ENCODE measurements around the gene CCT7.
A peak's percentile ranks its signal among the peaks of the same experiment; 100 is the strongest.

Gene CCT7

DNA sequence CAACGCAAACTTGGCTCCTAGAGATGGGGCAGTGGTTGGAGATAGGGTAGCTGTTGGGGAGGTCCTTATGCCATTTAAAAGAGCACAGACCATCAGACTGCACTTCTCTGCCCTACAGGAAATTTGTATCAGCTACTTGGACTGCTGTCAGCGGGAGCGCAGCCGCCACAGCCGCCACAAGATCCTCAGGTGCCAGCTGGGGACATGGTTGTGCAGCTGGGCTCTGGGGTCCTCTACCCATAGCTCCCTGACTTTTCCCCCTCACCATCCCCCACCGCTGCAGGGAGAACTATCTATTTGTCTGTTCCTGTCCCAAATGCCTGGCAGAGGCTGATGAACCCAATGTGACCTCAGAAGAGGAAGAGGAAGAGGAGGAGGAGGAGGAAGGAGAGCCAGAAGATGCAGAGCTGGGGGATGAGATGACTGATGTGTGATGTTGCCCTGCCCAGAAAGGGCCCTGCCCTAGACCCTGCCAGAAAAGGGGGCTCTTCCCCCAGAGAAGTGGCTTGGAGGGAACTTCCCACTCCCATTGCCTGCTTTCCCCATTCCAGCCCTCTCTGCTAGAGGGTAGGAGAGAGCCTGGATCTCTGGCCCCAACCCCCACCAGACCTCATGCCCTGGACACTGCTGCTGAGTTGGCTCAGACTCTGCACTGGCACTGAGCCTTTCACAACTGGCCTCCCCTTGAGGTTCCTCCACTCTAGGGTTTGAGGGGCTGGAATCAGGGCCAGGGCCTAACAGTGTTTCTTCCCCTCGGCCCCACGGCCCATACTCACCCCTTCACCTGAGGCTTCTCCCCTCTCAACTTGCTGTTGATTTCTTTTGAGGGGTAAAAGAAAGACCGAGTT, 8.4 kb upstream of the CCT7 start:
- DNase-seq (ENCODE audit: low spot score) = no peak

DNA sequence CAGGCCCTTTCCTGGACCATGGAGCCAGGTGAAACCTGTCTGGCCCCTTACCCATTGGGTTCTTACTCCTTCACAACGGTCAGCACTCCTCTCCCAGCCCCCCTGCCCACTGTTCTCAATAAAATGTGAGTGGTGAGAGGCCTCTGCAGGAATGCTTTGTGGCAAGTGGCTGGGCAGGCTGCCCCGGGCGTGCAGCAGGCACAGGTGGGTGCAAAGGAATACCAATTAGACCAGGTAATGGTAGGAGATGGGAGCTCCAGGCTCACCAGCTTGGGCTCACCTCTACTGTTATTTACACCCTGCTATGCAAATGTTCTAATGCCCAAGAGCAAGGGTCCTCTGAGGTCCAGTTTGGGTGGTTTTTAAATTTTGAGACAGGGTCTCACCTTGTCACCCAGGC, 7.0 kb upstream of the CCT7 start:
- no peak for DNase-seq (ENCODE audit: low spot score)

DNA sequence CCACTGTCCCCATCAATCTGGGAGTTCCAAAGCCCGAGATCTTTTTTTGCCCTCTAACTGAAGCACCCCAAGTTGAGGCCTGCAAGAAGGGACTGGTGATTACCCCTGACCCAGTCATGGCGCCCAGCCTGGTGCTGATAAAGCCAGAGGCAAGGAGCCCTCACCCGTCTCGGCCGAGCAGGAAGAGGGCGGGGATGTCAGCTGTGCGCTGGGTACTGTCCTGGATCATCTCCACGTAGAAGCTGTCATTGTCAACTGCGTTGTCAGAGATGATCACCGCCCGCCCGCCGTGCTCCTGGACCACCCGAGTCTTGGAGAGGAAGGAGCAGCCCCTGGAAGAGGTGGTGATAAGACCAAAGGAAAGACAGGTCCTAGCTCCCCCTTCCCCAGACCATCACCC, 5.5 kb upstream of the CCT7 start:
- no peak for DNase-seq (ENCODE audit: low spot score)

DNA sequence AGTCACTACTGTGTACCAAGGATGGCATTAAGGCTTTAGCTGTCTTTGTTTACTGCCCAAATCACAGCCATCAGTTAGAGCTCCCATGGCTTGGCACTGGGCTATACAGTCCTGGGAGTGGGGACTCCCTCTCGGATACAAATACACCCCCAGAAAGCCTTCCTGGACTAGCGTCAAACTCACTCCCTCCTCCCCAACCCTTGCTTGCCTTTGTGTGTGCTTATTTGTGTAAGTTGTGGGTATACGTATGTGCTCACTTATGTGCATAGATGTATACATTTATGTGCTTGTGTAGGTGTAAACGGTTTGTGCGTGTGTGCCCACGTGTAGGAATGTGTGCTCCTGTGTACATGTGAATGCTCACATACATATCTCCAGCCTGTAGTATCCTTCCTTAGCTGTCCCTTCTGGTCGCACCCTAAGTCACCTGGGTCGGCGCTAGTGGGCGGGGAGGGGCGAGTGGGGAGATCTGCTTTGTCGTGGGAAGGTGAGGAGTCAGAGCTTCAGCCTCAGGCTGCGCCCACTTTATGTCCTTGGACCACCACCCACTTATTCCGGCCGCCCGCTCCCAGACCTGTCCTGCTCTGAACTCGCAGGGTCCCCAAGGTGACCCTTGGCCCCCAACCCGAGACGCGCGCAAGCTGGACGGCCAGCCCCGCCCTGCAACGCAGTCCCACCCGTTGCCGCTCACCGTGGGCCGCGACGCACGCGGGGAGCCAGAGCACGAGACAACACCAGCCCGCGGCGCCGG, 1.5 kb upstream of the CCT7 start:
- peak; percentile 24 for DNase-seq (ENCODE audit: low spot score)

DNA sequence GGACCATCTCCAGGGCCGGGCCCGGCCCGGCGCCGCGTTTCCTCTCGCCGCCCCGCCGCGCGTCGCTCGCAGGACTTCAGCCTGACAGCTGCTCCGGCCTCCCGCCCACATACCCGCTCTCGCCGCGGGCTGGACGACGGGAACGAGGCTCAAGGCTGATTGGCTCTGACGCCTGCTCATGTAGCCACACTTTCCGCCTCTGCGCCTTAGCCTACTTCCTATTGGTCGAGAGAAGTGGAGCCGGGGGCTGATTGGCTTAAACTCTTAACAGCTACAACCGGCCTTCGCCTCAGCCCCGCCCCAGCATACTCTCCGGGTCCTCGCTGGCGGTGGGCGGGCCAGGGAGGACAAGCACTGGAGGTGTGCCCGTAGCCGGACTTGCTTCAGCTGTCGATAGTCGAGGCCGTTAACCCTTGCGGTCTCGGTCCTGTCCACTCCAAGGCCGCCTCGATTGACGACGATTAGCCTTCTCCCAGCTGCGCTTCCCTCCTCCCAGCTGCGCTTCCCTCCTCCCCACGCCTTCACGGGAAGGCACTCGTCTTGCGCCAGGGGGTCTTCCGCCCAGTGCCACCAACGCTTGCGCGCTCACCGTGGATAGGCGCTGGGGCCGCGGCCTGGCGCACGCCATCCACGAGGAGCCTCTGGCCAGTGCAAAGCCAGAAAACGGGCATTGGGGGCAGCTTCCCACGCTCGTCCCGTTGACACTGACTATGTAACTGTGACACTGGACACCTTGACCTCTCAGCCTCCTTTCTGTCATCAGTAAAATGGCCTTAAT, 765 bp upstream of the CCT7 start, which contains the start of gene PRADC1:
PRADC1 (minus strand) TSS at position 86 of the 778 bp plus-strand sequence; CDS start at position 7, 79 bp downstream.
- peak; percentile 100 for DNase-seq (ENCODE audit: low spot score)

DNA sequence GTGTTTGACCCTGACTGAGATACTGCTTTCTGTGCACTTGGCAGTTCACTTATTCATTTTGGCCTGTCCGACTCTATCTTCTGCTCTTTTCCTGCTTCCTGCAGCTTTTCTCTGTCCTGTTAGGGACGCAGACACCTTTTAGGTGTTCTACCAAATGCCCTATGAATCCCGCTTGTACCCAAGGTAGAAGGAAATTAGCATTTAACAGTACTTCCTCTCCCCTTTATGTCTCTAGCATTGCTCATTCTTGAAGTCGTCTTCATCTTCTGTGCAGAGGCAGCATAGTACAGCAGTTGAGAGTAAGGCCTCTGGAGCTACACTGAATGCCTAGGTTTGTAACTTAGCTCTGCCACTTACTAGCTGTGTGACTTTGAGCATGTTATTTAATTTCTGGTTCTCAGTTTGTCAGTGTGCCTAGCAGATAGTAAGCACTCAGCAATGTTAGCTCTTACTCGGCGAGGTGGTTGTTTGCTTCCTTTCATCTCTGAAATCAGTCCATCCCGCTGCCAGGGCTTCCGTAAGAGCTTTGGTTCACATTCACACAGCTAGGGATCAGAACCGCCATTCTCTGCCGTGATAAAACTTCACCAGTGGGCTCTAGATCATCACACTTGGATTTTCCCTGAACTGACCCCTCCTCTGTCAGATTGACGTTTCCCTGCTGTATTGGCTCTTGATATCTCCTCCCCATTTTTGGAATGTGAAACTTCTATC, 1.4 kb downstream of the CCT7 start:
- no peak for DNase-seq (ENCODE audit: low spot score)

DNA sequence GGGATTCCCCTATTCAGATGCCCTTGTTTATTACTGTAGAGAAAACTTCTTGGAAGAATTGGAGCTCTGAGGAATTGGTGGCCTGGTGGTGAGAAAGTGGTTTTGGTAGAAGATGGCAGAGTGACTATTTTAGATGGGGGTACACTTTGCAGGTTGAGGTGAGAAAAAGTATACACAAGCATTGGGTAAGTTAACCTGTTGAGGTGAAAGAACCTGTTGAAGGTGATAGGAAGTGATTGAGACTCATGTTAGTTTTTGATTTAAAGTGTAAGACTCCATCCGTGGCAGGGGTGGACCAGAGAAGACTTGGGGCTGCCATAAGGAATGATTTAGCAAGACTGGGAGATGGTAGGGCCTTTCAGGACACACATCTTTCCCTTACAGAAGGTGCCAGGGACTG, 3.1 kb downstream of the CCT7 start:
- DNase-seq (ENCODE audit: low spot score) = no peak

DNA sequence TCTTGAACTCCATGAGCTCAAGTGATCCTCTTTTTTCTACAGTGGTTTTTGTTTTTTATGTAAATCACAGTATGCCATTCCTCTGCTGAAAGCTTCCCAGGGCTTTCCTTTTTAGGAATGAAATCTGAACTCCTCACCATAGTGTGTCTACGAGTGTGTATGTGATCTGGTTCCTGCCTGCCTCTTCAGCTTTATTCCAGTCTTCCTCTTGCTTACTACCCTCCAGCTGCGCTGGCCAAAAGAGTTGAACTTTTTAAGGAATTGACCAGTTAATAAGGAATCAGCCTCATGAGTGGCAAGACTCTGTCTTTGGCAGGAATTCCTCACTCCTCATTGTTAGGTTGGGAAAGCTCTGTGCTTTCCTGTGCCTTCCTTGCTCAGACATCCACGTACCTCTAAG, 4.0 kb downstream of the CCT7 start:
- DNase-seq (ENCODE audit: low spot score) = no peak

DNA sequence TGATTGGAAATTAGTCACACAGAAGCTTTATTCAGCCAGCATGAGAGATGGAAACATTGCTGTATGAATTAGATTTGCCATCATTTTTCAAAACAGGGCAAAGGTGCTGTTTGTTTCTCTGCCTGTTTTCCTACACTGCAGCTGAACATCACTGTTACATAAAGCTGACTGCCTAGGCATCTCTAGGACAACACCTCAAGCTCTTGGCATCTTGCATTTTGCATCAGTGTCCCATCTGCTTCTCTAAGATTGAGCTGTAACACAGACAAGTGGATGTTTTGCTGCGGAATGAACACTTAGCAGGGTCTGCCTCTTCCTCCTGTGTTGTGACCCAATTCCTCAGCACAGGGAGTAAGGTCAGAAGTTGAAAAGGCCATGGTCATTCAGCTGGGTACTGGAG, 4.9 kb downstream of the CCT7 start:
- no peak for DNase-seq (ENCODE audit: low spot score)

DNA sequence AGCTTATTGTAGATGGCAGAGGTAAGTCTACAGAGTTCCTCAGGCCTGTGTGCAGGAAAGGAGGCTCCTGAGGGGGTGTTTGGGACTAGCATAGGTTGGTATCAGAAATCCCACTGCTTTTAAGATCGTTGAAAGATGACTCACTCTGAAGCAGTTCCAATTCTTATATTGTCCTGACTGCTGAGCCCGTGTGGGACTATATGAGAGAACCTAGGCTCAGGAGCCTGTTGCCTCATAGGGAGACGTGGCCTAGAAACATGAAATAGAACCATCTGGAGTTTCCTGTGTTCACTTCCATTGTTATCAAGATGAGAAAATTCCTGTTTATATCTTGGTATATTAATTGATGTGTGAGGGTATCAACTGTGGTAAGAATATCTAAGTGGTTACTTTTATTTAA, 5.7 kb downstream of the CCT7 start:
- no peak for DNase-seq (ENCODE audit: low spot score)

DNA sequence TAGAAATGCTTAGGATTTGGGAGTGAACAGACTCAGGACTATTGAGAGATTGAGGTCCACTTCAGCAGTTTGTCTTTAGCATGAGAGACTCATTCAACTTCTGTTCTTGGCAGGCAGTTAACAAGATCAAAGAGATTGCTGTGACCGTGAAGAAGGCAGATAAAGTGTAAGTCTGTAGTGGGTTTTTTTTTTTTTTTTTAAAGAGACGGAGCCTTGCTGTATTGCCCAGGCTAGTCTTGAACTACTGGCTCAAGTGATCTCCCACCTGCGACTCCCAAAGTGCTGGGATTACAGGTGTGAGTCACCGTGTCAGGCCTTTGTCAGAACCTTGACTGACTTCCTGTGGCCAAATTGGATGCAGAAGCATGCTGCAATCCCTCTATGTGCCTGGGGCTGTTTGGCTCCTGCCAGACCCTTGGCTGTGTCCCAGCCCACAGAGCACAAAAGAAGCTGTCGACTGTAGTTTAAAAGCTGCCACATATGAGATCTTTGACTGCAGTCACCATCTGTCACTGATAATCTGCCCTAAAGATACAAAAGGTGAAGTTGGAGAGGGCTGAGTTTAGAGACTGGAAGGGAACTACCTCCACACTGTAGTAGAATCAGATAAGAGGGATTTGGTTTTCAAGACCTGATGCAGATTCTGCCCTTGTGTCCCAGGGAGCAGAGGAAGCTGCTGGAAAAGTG, 9.9 kb downstream of the CCT7 start:
- peak; percentile 55 for DNase-seq (ENCODE audit: low spot score)

DNA sequence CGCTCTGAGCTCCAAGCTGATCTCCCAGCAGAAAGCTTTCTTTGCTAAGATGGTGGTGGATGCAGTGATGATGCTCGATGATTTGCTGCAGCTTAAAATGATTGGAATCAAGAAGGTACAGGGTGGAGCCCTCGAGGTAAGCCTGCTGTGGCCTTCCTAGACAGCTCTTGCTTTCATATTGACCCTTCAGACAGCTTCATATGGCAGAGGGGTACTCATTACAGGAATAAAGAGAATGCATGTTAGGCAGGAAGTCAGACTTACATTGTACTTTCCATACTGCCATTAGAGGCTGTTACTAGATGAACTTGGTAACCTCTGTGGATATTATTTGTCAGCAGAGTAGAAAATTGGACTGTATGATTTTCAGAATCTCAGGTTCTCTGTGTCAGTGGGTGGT, 10.5 kb downstream of the CCT7 start:
- no peak for DNase-seq (ENCODE audit: low spot score)

DNA sequence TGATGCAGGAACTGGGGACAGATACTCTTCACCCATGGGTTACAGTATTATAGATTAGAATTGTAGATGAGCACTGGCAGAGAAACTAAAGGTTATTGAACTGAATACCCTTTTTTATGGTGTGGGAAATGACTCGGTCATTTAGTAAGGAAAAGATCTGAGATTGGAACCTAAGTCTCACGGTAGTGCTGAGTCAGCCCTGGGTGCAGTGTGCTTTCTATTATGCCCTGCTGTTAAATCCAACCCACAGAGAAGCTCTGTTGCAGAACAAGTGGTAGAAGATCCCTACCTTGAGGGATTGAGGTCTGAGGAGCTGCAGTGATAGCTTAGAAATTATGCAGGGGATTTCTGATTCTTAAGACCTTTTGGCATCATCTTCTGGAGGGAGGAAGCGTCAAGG, 12.7 kb downstream of the CCT7 start:
- no peak for DNase-seq (ENCODE audit: low spot score)

DNA sequence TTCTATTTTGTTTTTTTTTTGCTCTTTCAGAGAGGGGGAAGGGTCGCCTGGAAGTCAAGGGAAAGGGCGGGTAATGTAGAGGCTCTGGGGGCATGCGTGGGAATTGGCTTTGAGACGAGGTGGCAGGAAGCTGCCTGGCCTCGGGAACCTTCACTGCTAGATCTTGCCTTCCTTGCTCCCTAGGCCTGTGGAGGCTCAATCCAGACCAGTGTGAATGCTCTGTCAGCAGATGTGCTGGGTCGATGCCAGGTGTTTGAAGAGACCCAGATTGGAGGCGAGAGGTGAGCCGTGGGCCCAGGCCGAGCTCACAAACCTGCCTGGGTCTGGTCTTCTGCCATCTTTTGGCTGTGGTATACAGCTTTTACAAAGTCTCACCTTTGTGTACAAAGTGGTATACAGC, 15.5 kb downstream of the CCT7 start:
- no peak for DNase-seq (ENCODE audit: low spot score)

DNA sequence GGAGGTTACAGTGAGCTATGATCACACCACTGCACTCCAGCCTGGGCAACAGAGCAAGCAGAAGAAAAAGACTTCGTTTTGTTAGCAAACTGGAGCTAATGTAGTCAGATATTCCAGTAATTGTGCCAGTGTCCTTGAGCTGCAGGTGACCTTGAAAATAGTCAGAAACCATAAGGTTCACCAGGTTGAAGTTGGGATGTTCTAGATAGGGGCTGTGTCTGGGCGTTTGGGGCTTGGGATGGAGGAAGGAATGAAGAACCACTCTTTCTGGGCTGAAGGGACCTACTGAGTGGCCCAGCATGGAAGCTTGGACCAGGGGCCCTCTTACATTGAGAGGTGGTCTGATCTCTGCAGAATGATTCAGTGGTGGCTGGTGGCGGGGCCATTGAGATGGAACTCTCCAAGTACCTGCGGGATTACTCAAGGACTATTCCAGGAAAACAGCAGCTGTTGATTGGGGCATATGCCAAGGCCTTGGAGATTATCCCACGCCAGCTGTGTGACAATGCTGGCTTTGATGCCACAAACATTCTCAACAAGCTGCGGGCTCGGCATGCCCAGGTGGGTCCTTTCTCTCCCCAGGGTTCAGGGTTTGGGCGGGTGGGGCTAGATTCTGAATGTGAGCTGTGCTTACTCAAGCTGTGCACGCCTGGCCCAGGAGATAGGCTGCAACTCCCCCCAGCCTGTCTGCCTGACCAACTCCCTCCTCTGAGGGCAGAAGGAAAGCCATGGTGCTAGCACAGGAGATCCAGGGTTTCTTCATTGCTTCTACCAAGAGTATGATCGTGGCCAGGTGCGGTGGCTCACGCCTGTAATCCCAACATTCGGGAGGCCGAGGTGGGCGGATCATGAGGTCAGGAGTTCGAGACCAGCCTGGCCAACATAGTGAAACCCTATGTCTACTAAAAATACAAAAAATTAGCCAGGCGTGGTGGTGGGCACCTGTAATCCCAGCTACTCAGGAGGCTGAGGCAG, 17.1 kb downstream of the CCT7 start:
- no peak for DNase-seq (ENCODE audit: low spot score)

DNA sequence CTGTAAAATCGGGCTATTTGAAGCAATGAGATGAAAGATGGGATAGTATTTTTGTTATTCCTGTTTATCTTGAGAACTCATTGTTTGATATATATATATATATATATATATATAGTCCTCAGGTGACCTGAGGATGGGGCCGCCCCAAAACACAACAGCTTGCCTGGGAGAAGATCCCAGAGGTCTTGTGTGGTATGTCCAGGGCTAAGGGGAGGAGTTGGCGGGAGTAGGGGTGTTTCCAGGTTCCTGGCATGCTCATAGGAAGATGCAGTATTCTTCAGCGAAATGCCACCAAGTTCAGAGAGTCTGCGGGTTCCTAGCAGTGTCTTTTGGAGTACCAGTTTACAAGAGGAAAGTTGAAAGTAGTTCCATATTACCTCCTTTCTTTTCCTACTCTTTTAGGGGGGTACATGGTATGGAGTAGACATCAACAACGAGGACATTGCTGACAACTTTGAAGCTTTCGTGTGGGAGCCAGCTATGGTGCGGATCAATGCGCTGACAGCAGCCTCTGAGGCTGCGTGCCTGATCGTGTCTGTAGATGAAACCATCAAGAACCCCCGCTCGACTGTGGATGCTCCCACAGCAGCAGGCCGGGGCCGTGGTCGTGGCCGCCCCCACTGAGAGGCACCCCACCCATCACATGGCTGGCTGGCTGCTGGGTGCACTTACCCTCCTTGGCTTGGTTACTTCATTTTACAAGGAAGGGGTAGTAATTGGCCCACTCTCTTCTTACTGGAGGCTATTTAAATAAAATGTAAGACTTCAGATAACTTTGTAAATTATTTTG, 18.3 kb downstream of the CCT7 start:
- no peak for DNase-seq (ENCODE audit: low spot score)

DNA sequence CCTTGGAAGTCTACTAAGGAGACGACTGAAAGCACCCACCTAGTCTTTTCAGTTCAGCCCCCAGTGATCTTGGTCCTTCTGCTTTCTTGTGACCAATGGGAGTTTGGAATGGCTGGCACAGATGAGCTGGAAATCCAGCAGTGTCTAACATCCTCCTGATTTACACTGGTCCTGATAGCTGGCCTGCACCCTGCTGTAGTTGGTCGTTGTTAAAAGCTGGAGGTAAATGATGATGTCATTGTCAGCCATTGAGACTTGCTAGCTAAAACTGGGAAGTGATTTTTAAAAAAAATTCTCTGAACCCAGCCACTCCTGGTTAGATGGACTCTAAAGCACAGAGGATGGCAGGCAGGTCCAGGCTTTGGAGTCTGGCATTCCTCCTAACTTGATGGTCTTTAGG, 19.3 kb downstream of the CCT7 start:
- no peak for DNase-seq (ENCODE audit: low spot score)

DNA sequence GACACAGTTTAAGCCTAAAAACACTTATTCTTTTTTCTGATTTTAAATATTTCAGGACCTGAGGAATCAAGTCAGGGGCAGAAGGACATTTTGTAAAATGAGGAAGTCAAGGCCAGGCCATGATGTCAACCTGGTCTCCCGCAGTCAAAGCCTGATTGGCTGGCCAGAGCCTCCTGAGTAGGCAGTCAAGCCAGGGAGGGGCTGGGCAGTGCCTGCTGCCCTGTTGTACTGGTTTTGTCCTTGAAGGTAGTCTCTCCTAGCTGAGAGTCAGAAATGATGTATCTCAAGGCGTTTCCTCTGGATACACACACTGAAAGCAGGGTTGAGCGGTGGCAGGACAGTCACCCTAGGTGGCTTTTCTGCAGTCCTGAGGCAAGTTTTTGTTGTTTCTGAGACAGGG, 19.8 kb downstream of the CCT7 start:
- no peak for DNase-seq (ENCODE audit: low spot score)

DNA sequence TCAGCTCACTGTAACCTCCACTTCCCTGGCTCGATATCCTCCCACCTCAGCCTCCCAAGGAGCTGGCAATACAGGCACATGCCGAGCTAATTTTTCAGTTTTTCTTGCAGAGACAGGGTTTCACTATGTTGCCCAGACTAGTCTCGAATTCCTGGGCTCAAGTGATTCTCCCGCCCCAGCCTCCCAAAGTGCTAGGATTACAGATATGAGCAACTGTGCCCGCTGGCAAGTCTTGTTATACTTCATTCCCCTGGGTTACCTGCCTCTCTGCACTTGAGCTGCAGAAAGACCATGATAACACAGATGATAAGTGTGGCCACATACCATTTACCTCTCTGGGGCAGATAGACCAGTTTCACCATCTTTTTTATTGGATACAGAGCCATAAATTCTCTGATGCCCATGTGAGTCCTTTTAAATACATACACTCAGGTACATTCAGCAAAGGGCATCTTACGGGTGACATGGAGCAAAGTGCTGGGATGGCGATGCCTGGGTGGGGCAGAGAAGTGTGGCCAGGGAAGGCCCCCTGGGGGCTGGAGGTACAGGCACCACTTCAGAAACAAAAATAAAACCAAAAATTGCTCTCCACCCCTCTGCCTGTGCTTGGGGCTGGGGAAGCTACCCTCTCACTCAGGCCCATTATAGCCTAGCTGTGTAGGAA, 20.4 kb downstream of the CCT7 start:
- no peak for DNase-seq (ENCODE audit: low spot score)

Measured in kidney tubule cell (primary cell).